ENCODE results near the gene EXOC2.

EXOC2 gene

DNA sequence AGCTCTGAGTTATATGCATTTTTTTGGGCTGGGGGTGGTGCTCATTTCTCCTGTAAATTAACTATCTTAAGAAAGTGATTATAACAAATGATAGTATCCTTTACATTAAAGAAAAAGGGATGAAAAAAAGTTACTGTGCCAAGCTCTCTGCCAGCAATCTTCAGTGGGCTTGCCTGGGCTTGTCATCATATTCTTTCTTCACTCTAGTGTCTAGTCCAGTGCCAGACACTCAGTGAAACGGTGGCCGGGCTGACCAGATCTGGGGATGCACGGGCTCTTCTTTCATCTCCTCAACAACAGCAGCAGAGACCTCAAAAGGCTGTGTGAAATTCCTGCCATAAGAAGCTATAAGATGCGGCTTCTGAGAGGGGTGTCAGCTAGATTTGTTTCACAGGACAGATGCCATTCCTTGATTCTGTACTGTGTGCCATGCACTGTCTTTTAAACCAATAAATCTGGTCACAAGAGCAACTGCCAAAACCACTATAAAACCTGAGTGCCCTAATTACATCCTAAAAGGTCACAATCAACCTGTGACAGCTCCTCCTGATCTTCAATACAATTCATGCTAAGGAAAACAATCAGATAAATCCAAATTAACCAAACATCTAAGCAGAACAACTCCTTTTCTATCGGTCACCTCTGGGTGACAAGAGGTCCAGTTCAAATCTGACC lies 12.1 kb downstream of the EXOC2 start:
- TF ChIP-seq, protein P1, sequence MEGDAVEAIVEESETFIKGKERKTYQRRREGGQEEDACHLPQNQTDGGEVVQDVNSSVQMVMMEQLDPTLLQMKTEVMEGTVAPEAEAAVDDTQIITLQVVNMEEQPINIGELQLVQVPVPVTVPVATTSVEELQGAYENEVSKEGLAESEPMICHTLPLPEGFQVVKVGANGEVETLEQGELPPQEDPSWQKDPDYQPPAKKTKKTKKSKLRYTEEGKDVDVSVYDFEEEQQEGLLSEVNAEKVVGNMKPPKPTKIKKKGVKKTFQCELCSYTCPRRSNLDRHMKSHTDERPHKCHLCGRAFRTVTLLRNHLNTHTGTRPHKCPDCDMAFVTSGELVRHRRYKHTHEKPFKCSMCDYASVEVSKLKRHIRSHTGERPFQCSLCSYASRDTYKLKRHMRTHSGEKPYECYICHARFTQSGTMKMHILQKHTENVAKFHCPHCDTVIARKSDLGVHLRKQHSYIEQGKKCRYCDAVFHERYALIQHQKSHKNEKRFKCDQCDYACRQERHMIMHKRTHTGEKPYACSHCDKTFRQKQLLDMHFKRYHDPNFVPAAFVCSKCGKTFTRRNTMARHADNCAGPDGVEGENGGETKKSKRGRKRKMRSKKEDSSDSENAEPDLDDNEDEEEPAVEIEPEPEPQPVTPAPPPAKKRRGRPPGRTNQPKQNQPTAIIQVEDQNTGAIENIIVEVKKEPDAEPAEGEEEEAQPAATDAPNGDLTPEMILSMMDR (IDR thresholded peaks at IDR 0.05; ENCODE audit: low read depth, low read length): no peak
- no peak for DNase-seq
- no peak overlapping the region for H3K27ac ChIP-seq
- H3K4me3 ChIP-seq (ENCODE audit: low read depth, low read length): no peak overlapping the region
- H3K27me3 ChIP-seq (ENCODE audit: insufficient read depth, low read depth, severe bottlenecking): no peaks in the 10 kb centered on the region
- H3K9me3 ChIP-seq (ENCODE audit: severe bottlenecking): no peaks in the 10 kb centered on the region
- no peaks in the 10 kb centered on the region for H3K36me3 ChIP-seq

DNA sequence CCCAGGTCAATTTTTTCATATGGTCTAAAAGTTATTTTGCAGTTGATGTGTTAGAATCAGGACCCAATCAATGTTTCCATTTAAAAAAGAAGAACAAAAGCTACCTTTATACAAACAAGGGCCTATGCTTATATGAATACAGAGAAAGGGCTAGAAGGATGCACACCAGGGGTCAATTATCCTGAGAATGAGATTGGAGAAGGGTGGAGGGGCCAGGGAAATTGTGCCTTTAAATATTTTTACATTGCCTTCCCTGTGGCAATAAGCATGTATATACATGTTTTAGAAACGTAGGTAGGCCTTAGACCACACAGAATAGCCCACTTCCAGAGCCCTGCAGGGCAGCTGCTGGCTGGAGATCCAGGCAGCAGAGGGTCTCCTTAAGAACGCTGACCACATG lies 12.7 kb downstream of the EXOC2 start:
- no peak overlapping the region for H3K27ac ChIP-seq
- H3K27me3 ChIP-seq (ENCODE audit: insufficient read depth, low read depth, severe bottlenecking): no peaks in the 10 kb centered on the region
- TF ChIP-seq, protein P1 (IDR thresholded peaks at IDR 0.05; ENCODE audit: low read depth, low read length): no peak
- no peak for DNase-seq
- H3K4me3 ChIP-seq (ENCODE audit: low read depth, low read length): no peak overlapping the region
- H3K9me3 ChIP-seq (ENCODE audit: severe bottlenecking): no peaks in the 10 kb centered on the region
- no peaks in the 10 kb centered on the region for H3K36me3 ChIP-seq

DNA sequence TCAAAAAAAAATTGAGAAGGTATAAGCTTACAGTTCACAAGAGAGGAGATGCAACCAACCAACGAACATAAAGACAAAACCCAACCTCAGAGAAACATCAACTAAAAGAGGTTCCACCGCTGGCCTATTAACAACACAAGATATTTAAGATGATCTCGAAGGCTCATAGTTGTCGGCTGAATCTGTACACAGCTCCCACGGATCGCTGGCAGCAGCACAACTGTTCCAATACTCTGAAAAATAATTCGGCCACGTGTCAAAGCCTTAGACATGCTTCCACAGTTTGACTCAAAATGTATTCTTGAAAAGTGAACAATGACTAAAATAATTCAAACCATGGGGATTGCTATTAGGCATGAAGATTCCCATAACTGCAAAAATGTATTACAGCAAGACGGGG lies 13.7 kb downstream of the EXOC2 start:
- TF ChIP-seq, protein P1 (IDR thresholded peaks at IDR 0.05; ENCODE audit: low read depth, low read length): no peak
- no peak overlapping the region for H3K27ac ChIP-seq
- 0 out of 2 replicates have a peak, but pooled peaks cover under 1% of the 10 kb centered on the region for H3K36me3 ChIP-seq
- no peaks in the 10 kb centered on the region for H3K27me3 ChIP-seq (ENCODE audit: insufficient read depth, low read depth, severe bottlenecking)
- H3K9me3 ChIP-seq (ENCODE audit: severe bottlenecking): no peaks in the 10 kb centered on the region
- no peak overlapping the region for H3K4me3 ChIP-seq (ENCODE audit: low read depth, low read length)
- DNase-seq: no peak

DNA sequence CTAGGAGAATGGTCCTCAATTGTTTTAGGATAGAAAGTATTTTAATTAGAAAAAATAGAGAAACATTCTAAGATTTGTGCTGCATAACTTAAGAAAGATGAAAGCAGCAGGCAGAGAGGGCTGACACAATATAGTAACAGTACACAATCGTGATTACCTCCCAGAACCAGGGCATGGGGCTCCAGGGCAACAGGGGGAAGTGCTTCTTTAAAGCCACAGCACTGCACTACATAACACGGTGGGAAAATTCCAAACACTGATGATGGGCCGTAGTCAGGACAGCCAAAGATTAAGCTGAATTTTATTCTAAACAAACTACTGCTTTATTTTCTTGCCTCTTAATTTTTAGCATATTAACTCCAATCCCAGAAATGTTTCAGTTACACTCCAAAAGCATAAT lies 14.4 kb downstream of the EXOC2 start:
- H3K4me3 ChIP-seq (ENCODE audit: low read depth, low read length): no peak overlapping the region
- no peaks in the 10 kb centered on the region for H3K9me3 ChIP-seq (ENCODE audit: severe bottlenecking)
- TF ChIP-seq, protein P1 (IDR thresholded peaks at IDR 0.05; ENCODE audit: low read depth, low read length): no peak
- H3K27ac ChIP-seq: no peak overlapping the region
- H3K36me3 ChIP-seq: 0 out of 2 replicates have a peak, but pooled peaks cover 2% of the 10 kb centered on the region
- no peak for DNase-seq
- no peaks in the 10 kb centered on the region for H3K27me3 ChIP-seq (ENCODE audit: insufficient read depth, low read depth, severe bottlenecking)

DNA sequence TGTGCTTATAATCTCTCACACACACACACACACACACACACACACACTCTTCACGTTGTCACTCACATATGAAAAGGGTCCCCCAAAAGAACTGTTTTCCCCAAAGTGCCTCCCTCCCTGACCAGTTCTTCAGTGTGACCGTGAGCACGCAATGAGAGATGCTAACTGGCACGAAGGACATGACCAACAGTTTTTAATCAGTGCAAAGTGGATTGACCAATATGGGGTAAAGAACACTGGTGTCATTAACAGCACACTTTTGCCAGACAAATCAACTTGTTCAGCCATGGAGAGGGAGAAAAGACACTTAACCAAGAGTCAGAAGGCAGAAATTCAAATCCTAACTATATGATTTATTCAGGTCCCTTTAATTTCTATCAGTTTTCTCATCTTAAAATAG lies 15.0 kb downstream of the EXOC2 start:
- Histone ChIP-seq H3K36me3 (0 out of 2 replicates have a peak, but pooled peaks cover 2% of the 10 kb centered on the region), H3K4me3 (ENCODE audit: low read depth, low read length) (no peak overlapping the region), H3K27me3 (ENCODE audit: insufficient read depth, low read depth, severe bottlenecking) (no peaks in the 10 kb centered on the region), H3K9me3 (ENCODE audit: severe bottlenecking) (no peaks in the 10 kb centered on the region), H3K27ac (no peak overlapping the region)
- TF ChIP-seq, protein P1 (IDR thresholded peaks at IDR 0.05; ENCODE audit: low read depth, low read length): no peak
- no peak for DNase-seq

DNA sequence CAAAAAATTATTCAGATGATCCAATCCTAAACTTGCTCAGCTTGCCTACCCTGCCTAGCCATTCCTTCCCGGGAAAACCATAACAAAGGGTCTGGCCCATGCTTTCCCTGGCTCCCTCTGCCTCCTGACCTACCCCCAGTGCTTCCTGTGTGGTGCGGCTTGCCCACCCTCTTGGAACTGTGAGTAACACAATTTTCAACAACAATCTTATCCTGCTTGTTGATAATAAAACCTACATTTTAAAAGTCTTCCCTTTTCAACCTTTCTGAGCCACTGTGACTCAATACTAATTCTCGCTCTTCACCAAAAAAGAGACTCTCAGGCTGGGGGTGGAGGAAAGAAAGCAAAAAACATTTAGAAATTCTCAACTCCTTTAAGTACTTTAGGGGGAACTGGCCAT lies 18.0 kb downstream of the EXOC2 start:
- no peak for DNase-seq
- Histone ChIP-seq H3K27me3 (ENCODE audit: insufficient read depth, low read depth, severe bottlenecking) (no peaks in the 10 kb centered on the region), H3K27ac (no peak overlapping the region), H3K4me3 (ENCODE audit: low read depth, low read length) (no peak overlapping the region), H3K9me3 (ENCODE audit: severe bottlenecking) (peaks cover 4% of the 10 kb centered on the region), H3K36me3 (0 out of 2 replicates have a peak, but pooled peaks cover 2% of the 10 kb centered on the region)
- TF ChIP-seq, protein P1 (IDR thresholded peaks at IDR 0.05; ENCODE audit: low read depth, low read length): no peak
